H9 (cell line): ENCODE measurements around the gene ZNHIT3. TPM values are rescaled to one million over a fixed set of nuclear protein-coding genes. Genes with fewer than 3 reads are reported as not detected.

ENCODE experiments used
- DNase-seq: peaks from one replicate; pipeline ENCODE4 v3.0.0-alpha.2; 2017
- H2AFZ ChIP-seq: one replicate; pipeline ENCODE4 v1.6.1; 2013; ENCODE audit warnings: mild to moderate bottlenecking, low read length, control low read depth, moderate library complexity
- H2AK5ac ChIP-seq: 2 replicates; pipeline ENCODE4 v1.6.1; 2013; ENCODE audit warnings: low read length, control low read depth, mixed read lengths; ENCODE audit not compliant: insufficient read length
- H2BK120ac ChIP-seq: one replicate; pipeline ENCODE4 v1.6.1; 2013; ENCODE audit warnings: low read depth, mild to moderate bottlenecking, low read length, control low read depth, inconsistent platforms; ENCODE audit not compliant: poor library complexity, severe bottlenecking
- H2BK12ac ChIP-seq: 2 replicates; pipeline ENCODE4 v1.6.1; 2013; ENCODE audit warnings: low read length, control low read depth, mixed read lengths, low read depth; ENCODE audit not compliant: insufficient read length
- H2BK15ac ChIP-seq: 2 replicates; pipeline ENCODE4 v1.6.1; 2013; ENCODE audit warnings: low read depth, low read length, control low read depth
- H2BK20ac ChIP-seq: one replicate; pipeline ENCODE4 v1.6.1; 2013; ENCODE audit warnings: low read depth, mild to moderate bottlenecking, low read length, control low read depth, inconsistent platforms; ENCODE audit not compliant: poor library complexity, severe bottlenecking
- H2BK5ac ChIP-seq: 2 replicates; pipeline ENCODE4 v1.6.1; 2013; ENCODE audit warnings: low read length, control low read depth, mixed read lengths; ENCODE audit not compliant: insufficient read length
- H3K14ac ChIP-seq: 2 replicates; pipeline ENCODE4 v1.6.1; 2013; ENCODE audit warnings: low read length, control low read depth; ENCODE audit not compliant: insufficient read depth
- H3K18ac ChIP-seq: 2 replicates; pipeline ENCODE4 v1.6.1; 2013; ENCODE audit warnings: low read depth, mild to moderate bottlenecking, mixed read lengths, low read length, control low read depth; ENCODE audit not compliant: insufficient read length
- H3K23ac ChIP-seq: 2 replicates; pipeline ENCODE4 v1.6.1; 2013; ENCODE audit warnings: low read length, control low read depth, mixed read lengths, low read depth; ENCODE audit not compliant: insufficient read length
- H3K23me2 ChIP-seq: 2 replicates; pipeline ENCODE4 v1.6.1; 2013; ENCODE audit warnings: low read depth, mild to moderate bottlenecking, mixed read lengths, low read length, control low read depth; ENCODE audit not compliant: insufficient read length, poor library complexity, severe bottlenecking
- H3K27ac ChIP-seq: 2 replicates; pipeline ENCODE4 v1.5.1; 2013; ENCODE audit warnings: low read length, control low read depth, mixed read lengths, low read depth; ENCODE audit not compliant: insufficient read length
- H3K27me3 ChIP-seq: 2 replicates; pipeline ENCODE4 v1.6.1; 2013; ENCODE audit warnings: low read length, control low read depth, inconsistent platforms; ENCODE audit not compliant: insufficient read depth
- H3K4ac ChIP-seq: 2 replicates; pipeline ENCODE4 v1.6.1; 2013; ENCODE audit warnings: low read depth, mild to moderate bottlenecking, control low read depth, inconsistent platforms, low read length, moderate library complexity
- H3K4me1 ChIP-seq: 2 replicates; pipeline ENCODE4 v1.6.1; 2013; ENCODE audit warnings: low read length, control low read depth, inconsistent platforms; ENCODE audit not compliant: insufficient read depth
- H3K4me2 ChIP-seq: 2 replicates; pipeline ENCODE4 v1.6.1; 2013; ENCODE audit warnings: low read length, control low read depth, mixed read lengths; ENCODE audit not compliant: insufficient read length, insufficient read depth
- H3K56ac ChIP-seq: 2 replicates; pipeline ENCODE4 v1.6.1; 2013; ENCODE audit warnings: low read depth, mild to moderate bottlenecking, mixed read lengths, low read length, control low read depth; ENCODE audit not compliant: insufficient read length
- H3K79me1 ChIP-seq: 2 replicates; pipeline ENCODE4 v1.6.1; 2013; ENCODE audit warnings: low read depth, mild to moderate bottlenecking, moderate library complexity, low read length, control low read depth, inconsistent platforms; ENCODE audit not compliant: insufficient read depth, poor library complexity, severe bottlenecking
- H3K79me2 ChIP-seq: 2 replicates; pipeline ENCODE4 v1.6.1; 2013; ENCODE audit warnings: low read length, control low read depth, inconsistent platforms; ENCODE audit not compliant: insufficient read depth
- H3K9ac ChIP-seq: 2 replicates; pipeline ENCODE4 v1.6.1; 2013; ENCODE audit warnings: low read length, control low read depth, mixed read lengths; ENCODE audit not compliant: insufficient read length; ENCODE audit errors: extremely low read depth
- H3K9me3 ChIP-seq: one replicate; pipeline ENCODE4 v1.6.1; 2013; ENCODE audit warnings: low read depth, low read length, inconsistent platforms; ENCODE audit not compliant: control insufficient read depth
- H3T11ph ChIP-seq: one replicate; pipeline ENCODE4 v1.6.1; 2013; ENCODE audit warnings: mild to moderate bottlenecking, low read length, control low read depth, inconsistent platforms
- H4K20me1 ChIP-seq: one replicate; pipeline ENCODE4 v1.6.1; 2013; ENCODE audit not compliant: control insufficient read depth, insufficient read length, insufficient read depth
- H4K5ac ChIP-seq: 2 replicates; pipeline ENCODE4 v1.6.1; 2013; ENCODE audit warnings: low read depth, mild to moderate bottlenecking, mixed read lengths, low read length, control low read depth; ENCODE audit not compliant: insufficient read length
- H4K8ac ChIP-seq: replicated peaks from 2 replicates; pipeline ENCODE4 v1.6.1; 2013; ENCODE audit warnings: low read length, control low read depth, mixed read lengths, low read depth; ENCODE audit not compliant: insufficient read length
- H4K91ac ChIP-seq: 2 replicates; pipeline ENCODE4 v1.6.1; 2013; ENCODE audit warnings: low read depth, mild to moderate bottlenecking, moderate library complexity, mixed read lengths, low read length, control low read depth; ENCODE audit not compliant: insufficient read length
- H3K27ac Mint-ChIP-seq, 3 experiments: 2 replicates in 2 of 3; 3 replicates in 1 of 3; pipeline ENCODE4 v1.8.0; 2020 to 2021; ENCODE audit warnings: mixed read lengths in 3 of 3, mild to moderate bottlenecking in 1 of 3, moderate library complexity in 1 of 3
- H3K27me3 Mint-ChIP-seq: 2 replicates; pipeline ENCODE4 v1.8.0; 2021; ENCODE audit warnings: low read depth, mild to moderate bottlenecking, moderate library complexity, mixed read lengths
- H3K36me3 Mint-ChIP-seq, 3 experiments: 2 replicates in 2 of 3; 3 replicates in 1 of 3; pipeline ENCODE4 v1.8.0; 2020 to 2021; ENCODE audit warnings: low read depth in 3 of 3, mixed read lengths in 3 of 3; ENCODE audit not compliant: insufficient read depth in 1 of 3
- H3K4me1 Mint-ChIP-seq, 2 experiments: 2 replicates each; pipeline ENCODE4 v1.8.0; 2020; ENCODE audit warnings: mixed read lengths in 2 of 2
- H3K4me3 Mint-ChIP-seq, 2 experiments: 2 replicates in 1 of 2; 3 replicates in 1 of 2; pipeline ENCODE4 v1.8.0; 2020 to 2021; ENCODE audit warnings: mild to moderate bottlenecking in 2 of 2, mixed read lengths in 2 of 2, moderate library complexity in 1 of 2
- H3K9me3 Mint-ChIP-seq, 2 experiments: 2 replicates in 1 of 2; 3 replicates in 1 of 2; pipeline ENCODE4 v1.8.0; 2020; ENCODE audit warnings: mild to moderate bottlenecking in 2 of 2, mixed read lengths in 2 of 2, moderate library complexity in 1 of 2
- WGBS: extraction: QIAGEN DNeasy Blood & Tissue Kit; methylation state at CpG from one replicate; pipeline ENCODE4 v1.1.7; 2013; ENCODE audit warnings: missing lambda C conversion rate, low lambda C conversion rate, mixed read lengths; ENCODE audit not compliant: insufficient read length; ENCODE audit errors: extremely low coverage; 5-methylcytosine and 5-hydroxymethylcytosine counted together
- total RNA-seq: library from RNA; stranded (reverse); gene quantifications from 2 replicates; pipeline ENCODE4 v1.2.1, GENCODE V29; 2021
- TF ChIP-seq, protein P1 (sequence below): fragments of 200-600 bp; sonication (generic); conservative IDR thresholded peaks from 3 replicates; pipeline ENCODE4 v1.8.0; 2021; ENCODE audit warnings: antibody characterized with exemption, mild to moderate bottlenecking

Gene ZNHIT3
- total RNA-seq, 1 experiment from 2014 or later: 64.7 TPM

DNA sequence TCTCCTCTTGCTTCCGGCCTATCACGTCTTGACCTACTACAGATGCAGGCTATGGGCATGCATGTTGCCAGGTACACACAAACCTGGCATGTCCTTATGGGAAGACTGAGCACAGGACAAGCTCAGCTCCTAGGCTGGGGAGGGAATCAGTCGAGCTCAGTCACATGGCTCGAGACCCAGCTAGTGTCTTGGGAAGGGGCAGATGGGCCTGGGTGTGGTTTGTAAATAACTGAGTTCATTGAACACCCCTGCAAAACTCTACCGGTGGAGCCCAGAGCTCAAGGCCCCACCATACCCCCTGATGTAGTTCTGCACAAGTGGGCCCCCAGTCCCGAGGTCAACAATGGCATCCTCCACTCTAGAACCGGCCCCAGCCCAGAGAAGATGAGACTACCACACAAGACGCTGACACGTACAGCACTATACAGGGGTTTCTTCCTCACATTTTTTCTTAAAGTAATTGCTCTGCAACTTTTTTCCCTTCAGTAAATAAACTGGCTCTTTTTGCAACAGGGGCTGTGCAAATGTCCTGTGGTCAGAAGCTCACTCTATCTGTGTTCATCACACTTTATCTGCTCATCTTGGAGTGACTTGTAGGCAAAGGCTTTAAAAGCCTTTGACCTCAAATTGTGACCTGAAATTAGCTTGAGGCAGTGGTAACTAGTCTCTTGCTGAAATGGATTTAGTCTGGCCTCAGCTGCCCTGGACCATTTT lies 22.9 kb downstream of the ZNHIT3 start:
- Histone ChIP-seq H2AFZ (no peak overlapping the region), H3K23me2 (no peaks in the 10 kb centered on the region), H3K4ac (no peak overlapping the region), H3K9ac (no peak overlapping the region), H3T11ph (no peak overlapping the region), H4K91ac (no peak overlapping the region), H3K9me3 (no peaks in the 10 kb centered on the region), H2BK5ac (no peak overlapping the region), H3K4me1 (no peaks in the 10 kb centered on the region), H2BK15ac (no peak overlapping the region), H4K8ac (no peak overlapping the region), H4K20me1 (no peaks in the 10 kb centered on the region), H2BK120ac (no peak overlapping the region), H3K79me2 (no peaks in the 10 kb centered on the region), H3K27me3 (no peaks in the 10 kb centered on the region), H2BK20ac (no peak overlapping the region), H3K56ac (no peak overlapping the region), H3K18ac (no peak overlapping the region), H2BK12ac (no peak overlapping the region), H2AK5ac (no peak overlapping the region), H3K79me1 (no peaks in the 10 kb centered on the region), H4K5ac (no peak overlapping the region), H3K4me2 (no peak overlapping the region), H3K14ac (no peak overlapping the region), H3K27ac (no peak overlapping the region), H3K23ac (no peak overlapping the region)
- H3K36me3 Mint-ChIP-seq: peaks cover 42 to 97% (median 91%) of the 10 kb centered on the region in 3 experiments
- no peaks in the 10 kb centered on the region for H3K9me3 Mint-ChIP-seq
- H3K27me3 Mint-ChIP-seq: no peaks in the 10 kb centered on the region; the same call in 1 of the 2 replicates
- H3K27ac Mint-ChIP-seq: no peak overlapping the region
- TF ChIP-seq, protein P1, sequence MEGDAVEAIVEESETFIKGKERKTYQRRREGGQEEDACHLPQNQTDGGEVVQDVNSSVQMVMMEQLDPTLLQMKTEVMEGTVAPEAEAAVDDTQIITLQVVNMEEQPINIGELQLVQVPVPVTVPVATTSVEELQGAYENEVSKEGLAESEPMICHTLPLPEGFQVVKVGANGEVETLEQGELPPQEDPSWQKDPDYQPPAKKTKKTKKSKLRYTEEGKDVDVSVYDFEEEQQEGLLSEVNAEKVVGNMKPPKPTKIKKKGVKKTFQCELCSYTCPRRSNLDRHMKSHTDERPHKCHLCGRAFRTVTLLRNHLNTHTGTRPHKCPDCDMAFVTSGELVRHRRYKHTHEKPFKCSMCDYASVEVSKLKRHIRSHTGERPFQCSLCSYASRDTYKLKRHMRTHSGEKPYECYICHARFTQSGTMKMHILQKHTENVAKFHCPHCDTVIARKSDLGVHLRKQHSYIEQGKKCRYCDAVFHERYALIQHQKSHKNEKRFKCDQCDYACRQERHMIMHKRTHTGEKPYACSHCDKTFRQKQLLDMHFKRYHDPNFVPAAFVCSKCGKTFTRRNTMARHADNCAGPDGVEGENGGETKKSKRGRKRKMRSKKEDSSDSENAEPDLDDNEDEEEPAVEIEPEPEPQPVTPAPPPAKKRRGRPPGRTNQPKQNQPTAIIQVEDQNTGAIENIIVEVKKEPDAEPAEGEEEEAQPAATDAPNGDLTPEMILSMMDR: no peak
- H3K4me3 Mint-ChIP-seq: no peak overlapping the region
- no CpG with 5 or more reads among the region's 9 CpGs for WGBS
- no peaks in the 10 kb centered on the region for H3K4me1 Mint-ChIP-seq
- DNase-seq: no peak
